Osteoblast (primary cell): ENCODE data around the gene SNUPN. TPM values are rescaled to one million over a fixed set of nuclear protein-coding genes. Genes with fewer than 3 reads are reported as not detected.

ENCODE experiments used
- DNase-seq: peaks from one replicate; pipeline ENCODE4 v3.0.0; 2011; ENCODE audit warnings: low spot score, mixed read lengths; ENCODE audit not compliant: insufficient read length; ENCODE audit errors: missing footprints
- H2AFZ ChIP-seq: 2 replicates; pipeline ENCODE4 v1.6.0; 2011; ENCODE audit warnings: mild to moderate bottlenecking, low read length
- H3K27ac ChIP-seq: 2 replicates; pipeline ENCODE4 v1.5.1; 2011; ENCODE audit warnings: mild to moderate bottlenecking, low read depth, low read length, moderate library complexity
- H3K27me3 ChIP-seq: 2 replicates; pipeline ENCODE4 v1.6.0; 2012; ENCODE audit warnings: mild to moderate bottlenecking, control low read depth, inconsistent platforms, low read length, moderate library complexity; ENCODE audit not compliant: insufficient read depth
- H3K36me3 ChIP-seq: 2 replicates; pipeline ENCODE4 v1.5.1; 2011; ENCODE audit warnings: mild to moderate bottlenecking, low read length, control low read depth, moderate library complexity; ENCODE audit not compliant: insufficient read depth
- H3K4me1 ChIP-seq: 2 replicates; pipeline ENCODE4 v1.5.1; 2011; ENCODE audit warnings: mild to moderate bottlenecking, low read length, control low read depth, moderate library complexity; ENCODE audit not compliant: insufficient read depth
- H3K4me2 ChIP-seq: 2 replicates; pipeline ENCODE4 v1.6.0; 2011; ENCODE audit warnings: mild to moderate bottlenecking, low read length; ENCODE audit not compliant: insufficient read depth
- H3K4me3 ChIP-seq: fragments of 200-600 bp; sonication (generic); 3 replicates; pipeline ENCODE4 v1.5.1; 2012; ENCODE audit warnings: mild to moderate bottlenecking, low read length, inconsistent platforms; ENCODE audit not compliant: insufficient read depth
- H3K79me2 ChIP-seq: 2 replicates; pipeline ENCODE4 v1.6.0; 2012; ENCODE audit warnings: mild to moderate bottlenecking, low read length, control low read depth, inconsistent platforms; ENCODE audit not compliant: insufficient read depth
- H3K9me3 ChIP-seq: 2 replicates; pipeline ENCODE4 v1.5.1; 2011; ENCODE audit warnings: low read depth, low read length, control low read depth
- H4K20me1 ChIP-seq: 2 replicates; pipeline ENCODE4 v1.6.0; 2012; ENCODE audit warnings: mild to moderate bottlenecking, low read length, control low read depth; ENCODE audit not compliant: insufficient read depth
- total RNA-seq: library from RNA; depleted of rRNA; stranded (reverse); fragments of >200 nt; gene quantifications from 2 replicates; pipeline ENCODE4 v1.2.3, GENCODE V29; 2012
- TF ChIP-seq, protein P1 (sequence below): IDR thresholded peaks from 2 replicates; pipeline ENCODE4 v1.5.1; 2011; ENCODE audit warnings: mild to moderate bottlenecking, low read depth, low read length, moderate library complexity; ENCODE audit errors: extremely low read depth

SNUPN gene
- total RNA-seq, 1 donor: 30.4 TPM

GRCh38 chr15:75606711-75607699, 18.5 kb downstream of the SNUPN start:
- TF ChIP-seq, protein P1, sequence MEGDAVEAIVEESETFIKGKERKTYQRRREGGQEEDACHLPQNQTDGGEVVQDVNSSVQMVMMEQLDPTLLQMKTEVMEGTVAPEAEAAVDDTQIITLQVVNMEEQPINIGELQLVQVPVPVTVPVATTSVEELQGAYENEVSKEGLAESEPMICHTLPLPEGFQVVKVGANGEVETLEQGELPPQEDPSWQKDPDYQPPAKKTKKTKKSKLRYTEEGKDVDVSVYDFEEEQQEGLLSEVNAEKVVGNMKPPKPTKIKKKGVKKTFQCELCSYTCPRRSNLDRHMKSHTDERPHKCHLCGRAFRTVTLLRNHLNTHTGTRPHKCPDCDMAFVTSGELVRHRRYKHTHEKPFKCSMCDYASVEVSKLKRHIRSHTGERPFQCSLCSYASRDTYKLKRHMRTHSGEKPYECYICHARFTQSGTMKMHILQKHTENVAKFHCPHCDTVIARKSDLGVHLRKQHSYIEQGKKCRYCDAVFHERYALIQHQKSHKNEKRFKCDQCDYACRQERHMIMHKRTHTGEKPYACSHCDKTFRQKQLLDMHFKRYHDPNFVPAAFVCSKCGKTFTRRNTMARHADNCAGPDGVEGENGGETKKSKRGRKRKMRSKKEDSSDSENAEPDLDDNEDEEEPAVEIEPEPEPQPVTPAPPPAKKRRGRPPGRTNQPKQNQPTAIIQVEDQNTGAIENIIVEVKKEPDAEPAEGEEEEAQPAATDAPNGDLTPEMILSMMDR: no peak
- no peaks in the 10 kb centered on the region for H3K27me3 ChIP-seq
- H3K9me3 ChIP-seq: no peaks in the 10 kb centered on the region
- no peak overlapping the region for H3K4me3 ChIP-seq
- peak; percentile 78 for DNase-seq
- H3K79me2 ChIP-seq: no peaks in the 10 kb centered on the region
- H4K20me1 ChIP-seq: no peaks in the 10 kb centered on the region
- peaks cover 60% of the 10 kb centered on the region for H3K36me3 ChIP-seq
- H3K27ac ChIP-seq: peak overlapping the region; percentile 38
- peaks cover 6% of the 10 kb centered on the region for H3K4me1 ChIP-seq
- H2AFZ ChIP-seq: no peak overlapping the region
- no peak overlapping the region for H3K4me2 ChIP-seq

- peaks cover 58% of the 10 kb centered on the region for H3K36me3 ChIP-seq
- no peak overlapping the region for H2AFZ ChIP-seq
Observed at GRCh38 chr15:75606026-75606425, 19.5 kb downstream of the SNUPN start.

GRCh38 chr15:75599401-75599800, 26.1 kb downstream of the SNUPN start:
- no peak overlapping the region for H3K4me2 ChIP-seq
- no peaks in the 10 kb centered on the region for H3K4me1 ChIP-seq
- TF ChIP-seq, protein P1: no peak
- H3K27me3 ChIP-seq: no peaks in the 10 kb centered on the region
- H3K36me3 ChIP-seq: peaks cover 67% of the 10 kb centered on the region
- no peak overlapping the region for H2AFZ ChIP-seq
- H4K20me1 ChIP-seq: no peaks in the 10 kb centered on the region
- peak; percentile 41 for DNase-seq
- H3K79me2 ChIP-seq: no peaks in the 10 kb centered on the region
- no peak overlapping the region for H3K27ac ChIP-seq
- no peak overlapping the region for H3K4me3 ChIP-seq
- no peaks in the 10 kb centered on the region for H3K9me3 ChIP-seq

More at GRCh38 chr15:75606026-75606425, 19.5 kb downstream of the SNUPN start:
- Histone ChIP-seq H3K79me2 (no peaks in the 10 kb centered on the region), H4K20me1 (no peaks in the 10 kb centered on the region), H3K9me3 (no peaks in the 10 kb centered on the region), H3K4me1 (peaks cover 6% of the 10 kb centered on the region), H3K4me3 (no peak overlapping the region), H3K27ac (no peak overlapping the region), H3K4me2 (no peak overlapping the region), H3K27me3 (no peaks in the 10 kb centered on the region)
- no peak for DNase-seq
- TF ChIP-seq, protein P1: no peak

- Histone ChIP-seq H3K4me3 (no peak overlapping the region), H3K4me2 (no peak overlapping the region), H4K20me1 (no peaks in the 10 kb centered on the region), H3K27ac (no peak overlapping the region), H2AFZ (no peak overlapping the region), H3K36me3 (peaks cover 64% of the 10 kb centered on the region), H3K9me3 (no peaks in the 10 kb centered on the region), H3K79me2 (no peaks in the 10 kb centered on the region), H3K27me3 (no peaks in the 10 kb centered on the region), H3K4me1 (no peaks in the 10 kb centered on the region)
- TF ChIP-seq, protein P1: no peak
- no peak for DNase-seq
Observed at GRCh38 chr15:75598361-75598760, 27.2 kb downstream of the SNUPN start.
